ENCODE data around the gene HNRNPU. TPM values are rescaled to one million over a fixed set of nuclear protein-coding genes. Genes with fewer than 3 reads are reported as not detected.

Gene HNRNPU
- total and polyA plus RNA-seq, 11 donors, result 85.6 to 218 (median 167) TPM

- Histone ChIP-seq H3K9me3 (no peaks in the 10 kb centered on the region), H3K4me3 (no peak overlapping the region), H3K27ac (no peak overlapping the region), H3K36me3 (peaks cover 0 to 100% (median 95%) of the 10 kb centered on the region in 9 donors), H3K27me3 (no peaks in the 10 kb centered on the region), H3K4me1 (peaks cover 0 to 31% (median 16%) of the 10 kb centered on the region in 12 donors)
- DNase-seq (no peak), ATAC-seq (no peak)
- intact Hi-C loops (cut with DNase I), result no loop called here
- no peak for TF ChIP-seq CTCF (IDR thresholded peaks at IDR 0.05)
- no peak for TF ChIP-seq POLR2A (IDR thresholded peaks at IDR 0.05)
- 86 to 92% (median 91%) methylated on average over 13 of the region's 13 CpGs for WGBS, 4 donors
These were observed 19.9 kb downstream of the HNRNPU start for GRCh38 chr1:244844155-244845121.

GRCh38 chr1:244843148-244843978 is 21.0 kb downstream of the HNRNPU start:
- DNase-seq (no peak), ATAC-seq (no peak)
- no peak overlapping the region for H3K4me3 ChIP-seq
- no peak for TF ChIP-seq CTCF (IDR thresholded peaks at IDR 0.05)
- TF ChIP-seq POLR2A (IDR thresholded peaks at IDR 0.05), result no peak
- intact Hi-C loops (cut with DNase I), result no loop called here
- peak overlapping the region in 1 of 12 donors; percentile 15 for H3K27ac ChIP-seq
- H3K27me3 ChIP-seq, result no peaks in the 10 kb centered on the region
- no peaks in the 10 kb centered on the region for H3K9me3 ChIP-seq
- H3K4me1 ChIP-seq, result peaks cover 0 to 38% (median 14%) of the 10 kb centered on the region in 12 donors
- WGBS, 4 donors, result 73 to 80% (median 75%) methylated on average over 6 of the region's 6 CpGs
- peaks cover 0 to 100% (median 88%) of the 10 kb centered on the region in 9 donors for H3K36me3 ChIP-seq

GRCh38 chr1:244841273-244841927 is 22.9 kb downstream of the HNRNPU start:
- no peak for TF ChIP-seq CTCF (IDR thresholded peaks at IDR 0.05)
- no peak for ATAC-seq
- 74 to 82% (median 77%) methylated on average over 9 of the region's 9 CpGs for WGBS, 4 donors
- no peaks in the 10 kb centered on the region for H3K27me3 ChIP-seq
- H3K36me3 ChIP-seq, result peaks cover 0 to 87% (median 71%) of the 10 kb centered on the region in 9 donors
- H3K4me1 ChIP-seq, result peaks cover 0 to 58% (median 28%) of the 10 kb centered on the region in 12 donors
- DNase-seq, result no peak
- intact Hi-C loops (cut with DNase I), result loop anchor here in 2 of 10 donors (2.0 kb wide), 1 partner anchor 15 kb away; no protein-coding TSS in a partner anchor
- H3K27ac ChIP-seq, result peak overlapping the region in 3 of 12 donors; percentile 21 to 48 (median 25)
- no peaks in the 10 kb centered on the region for H3K9me3 ChIP-seq
- no peak overlapping the region for H3K4me3 ChIP-seq
